Coronary artery (tissue), 2 donors: ENCODE results near the gene INSR.

Source experiments
- DNase-seq: peaks from one replicate; pipeline ENCODE4 v3.0.0-alpha.2; 2017; ENCODE audit warnings: low spot score
- H3K27ac ChIP-seq, 2 donors: fragments of 200-600 bp; sonication (generic); one replicate each; pipeline ENCODE4 v1.5.1; 2016 to 2019
- H3K4me3 ChIP-seq: fragments of 200-600 bp; sonication (generic); 2 replicates; pipeline ENCODE4 v1.5.1; 2016; ENCODE audit warnings: mild to moderate bottlenecking, moderate library complexity
- CTCF ChIP-seq: fragments of 200-600 bp; sonication (generic); IDR thresholded peaks from one replicate; pipeline ENCODE4 v1.5.1; 2019; ENCODE audit warnings: antibody characterized with exemption

The INSR gene

GRCh38 chr19:7078008-7078407 lies 216.2 kb downstream of the INSR start:
- H3K27ac ChIP-seq, result no peak overlapping the region
- TF ChIP-seq CTCF, result no peak
- DNase-seq, result no peak
- H3K4me3 ChIP-seq, result no peak overlapping the region

- no peak overlapping the region for H3K27ac ChIP-seq
- no peak for TF ChIP-seq CTCF
- DNase-seq, result no peak
- H3K4me3 ChIP-seq, result no peak overlapping the region
Observed at GRCh38 chr19:7076151-7076550, 218.1 kb downstream of the INSR start.

- Histone ChIP-seq H3K27ac (no peak overlapping the region), H3K4me3 (no peak overlapping the region)
- TF ChIP-seq CTCF, result no peak
- DNase-seq, result no peak
Observed at GRCh38 chr19:7074705-7075282, 219.4 kb downstream of the INSR start.

GRCh38 chr19:7072541-7072940 lies 221.7 kb downstream of the INSR start:
- H3K27ac ChIP-seq, result no peak overlapping the region
- no peak overlapping the region for H3K4me3 ChIP-seq
- TF ChIP-seq CTCF, result no peak
- DNase-seq, result no peak

GRCh38 chr19:7069904-7070226 lies 224.3 kb downstream of the INSR start:
- peak overlapping the region; percentile 77 for H3K4me3 ChIP-seq
- H3K27ac ChIP-seq, result peak overlapping the region; percentile 73 to 82
- DNase-seq, result no peak
- no peak for TF ChIP-seq CTCF

GRCh38 chr19:7069042-7069903 lies 224.9 kb downstream of the INSR start, which contains the start of gene ZNF557:
Gene ZNF557 (plus strand): TSS chr19:7069703. CDS start chr19:7075075, 5,372 bp downstream.
- peak within 1 kb of the TSS; percentile 77 for H3K4me3 ChIP-seq
- TF ChIP-seq CTCF, result no peak
- H3K27ac ChIP-seq, result peak within 1 kb of the TSS; percentile 73 to 82
- peak; percentile 98 for DNase-seq

- peak overlapping the region; percentile 77 for H3K4me3 ChIP-seq
- H3K27ac ChIP-seq, result peak overlapping the region in 1 of 2 donors; percentile 64
- DNase-seq, result no peak
Observed at GRCh38 chr19:7068599-7068998, 225.6 kb downstream of the INSR start.

More at GRCh38 chr19:7068599-7068998, 225.6 kb downstream of the INSR start:
- TF ChIP-seq CTCF, result no peak
